PC-3 (cell line): ENCODE measurements around the gene TIMM8B.
"Not testable (repeated sequence)": the region's sequence is repeated elsewhere in the genome, so short reads cannot be mapped to it uniquely, and the experiment has no call there.

Source experiments
- EZH2 ChIP-seq: fragments of 300-600 bp; sonication (generic); IDR thresholded peaks from one replicate; pipeline ENCODE4 v1.6.1; 2017; ENCODE audit warnings: antibody characterized with exemption, mild to moderate bottlenecking, low read length; ENCODE audit not compliant: unreplicated experiment
- EZH2phosphoT487 ChIP-seq: fragments of 300-600 bp; sonication (generic); IDR thresholded peaks from 2 replicates; pipeline ENCODE4 v1.6.1; 2018; ENCODE audit warnings: mild to moderate bottlenecking, antibody characterized with exemption, low read length, borderline replicate concordance
- TF ChIP-seq, protein P1 (sequence below): fragments of 300-600 bp; sonication (generic); conservative IDR thresholded peaks from 2 replicates; pipeline ENCODE4 v1.5.1; 2017; ENCODE audit warnings: antibody characterized with exemption, low read depth, mild to moderate bottlenecking, low read length

DNA sequence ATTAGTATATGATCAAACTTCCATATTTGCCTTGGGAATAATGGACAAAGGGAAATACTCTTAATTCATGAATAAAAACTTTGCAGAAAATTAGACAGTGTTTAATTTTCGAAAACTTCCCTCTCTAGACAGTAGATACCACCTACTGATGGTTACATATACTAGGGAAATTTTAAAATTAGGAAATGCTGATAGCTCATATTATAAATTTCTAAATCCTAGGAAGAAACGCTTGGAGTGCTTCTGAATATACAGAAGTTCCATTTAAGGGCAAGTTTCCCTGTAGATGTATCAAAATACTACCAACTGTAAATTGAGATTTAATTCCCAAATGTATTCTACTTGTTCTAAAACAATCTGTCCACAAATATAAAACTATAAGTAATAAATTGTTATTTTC lies 8.7 kb upstream of the TIMM8B start:
- TF ChIP-seq, protein P1, sequence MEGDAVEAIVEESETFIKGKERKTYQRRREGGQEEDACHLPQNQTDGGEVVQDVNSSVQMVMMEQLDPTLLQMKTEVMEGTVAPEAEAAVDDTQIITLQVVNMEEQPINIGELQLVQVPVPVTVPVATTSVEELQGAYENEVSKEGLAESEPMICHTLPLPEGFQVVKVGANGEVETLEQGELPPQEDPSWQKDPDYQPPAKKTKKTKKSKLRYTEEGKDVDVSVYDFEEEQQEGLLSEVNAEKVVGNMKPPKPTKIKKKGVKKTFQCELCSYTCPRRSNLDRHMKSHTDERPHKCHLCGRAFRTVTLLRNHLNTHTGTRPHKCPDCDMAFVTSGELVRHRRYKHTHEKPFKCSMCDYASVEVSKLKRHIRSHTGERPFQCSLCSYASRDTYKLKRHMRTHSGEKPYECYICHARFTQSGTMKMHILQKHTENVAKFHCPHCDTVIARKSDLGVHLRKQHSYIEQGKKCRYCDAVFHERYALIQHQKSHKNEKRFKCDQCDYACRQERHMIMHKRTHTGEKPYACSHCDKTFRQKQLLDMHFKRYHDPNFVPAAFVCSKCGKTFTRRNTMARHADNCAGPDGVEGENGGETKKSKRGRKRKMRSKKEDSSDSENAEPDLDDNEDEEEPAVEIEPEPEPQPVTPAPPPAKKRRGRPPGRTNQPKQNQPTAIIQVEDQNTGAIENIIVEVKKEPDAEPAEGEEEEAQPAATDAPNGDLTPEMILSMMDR, result not testable (repeated sequence)
- TF ChIP-seq EZH2, EZH2phosphoT487: not testable (repeated sequence)
